Stimulated activated effector memory CD8-positive, alpha-beta T cell treated with anti-CD3 and anti-CD28 coated beads, Interleukin-12 subunit alpha, Interleukin-12 subunit beta, amount 100 ng/mL, for 72 hours (primary cell): ENCODE data around the gene KIF11.
"Not testable (repeated sequence)": the region's sequence is repeated elsewhere in the genome, so short reads cannot be mapped to it uniquely, and the experiment has no call there.

Experiments
- ATAC-seq: fragments of 150-1000 bp; cut with Tn5 transposase; 2 replicates; pipeline ENCODE4 v1.10.0; 2021
- DNase-seq, 2 donors: peaks; one replicate each; pipeline ENCODE4 v3.0.0; 2021 to 2022; ENCODE audit warnings: low spot score in 2 of 2
- H3K27ac Mint-ChIP-seq: one replicate; pipeline ENCODE4 v1.8.0; 2022; ENCODE audit warnings: mild to moderate bottlenecking, mixed read lengths
- H3K36me3 Mint-ChIP-seq: one replicate; pipeline ENCODE4 v1.8.0; 2022; ENCODE audit warnings: mild to moderate bottlenecking, mixed read lengths
- H3K4me1 Mint-ChIP-seq: one replicate; pipeline ENCODE4 v1.8.0; 2022; ENCODE audit warnings: mixed read lengths
- H3K4me3 Mint-ChIP-seq: one replicate; pipeline ENCODE4 v1.8.0; 2022; ENCODE audit warnings: mild to moderate bottlenecking, mixed read lengths
- H3K9me3 Mint-ChIP-seq: one replicate; pipeline ENCODE4 v1.8.0; 2022; ENCODE audit warnings: mixed read lengths

Gene KIF11

DNA sequence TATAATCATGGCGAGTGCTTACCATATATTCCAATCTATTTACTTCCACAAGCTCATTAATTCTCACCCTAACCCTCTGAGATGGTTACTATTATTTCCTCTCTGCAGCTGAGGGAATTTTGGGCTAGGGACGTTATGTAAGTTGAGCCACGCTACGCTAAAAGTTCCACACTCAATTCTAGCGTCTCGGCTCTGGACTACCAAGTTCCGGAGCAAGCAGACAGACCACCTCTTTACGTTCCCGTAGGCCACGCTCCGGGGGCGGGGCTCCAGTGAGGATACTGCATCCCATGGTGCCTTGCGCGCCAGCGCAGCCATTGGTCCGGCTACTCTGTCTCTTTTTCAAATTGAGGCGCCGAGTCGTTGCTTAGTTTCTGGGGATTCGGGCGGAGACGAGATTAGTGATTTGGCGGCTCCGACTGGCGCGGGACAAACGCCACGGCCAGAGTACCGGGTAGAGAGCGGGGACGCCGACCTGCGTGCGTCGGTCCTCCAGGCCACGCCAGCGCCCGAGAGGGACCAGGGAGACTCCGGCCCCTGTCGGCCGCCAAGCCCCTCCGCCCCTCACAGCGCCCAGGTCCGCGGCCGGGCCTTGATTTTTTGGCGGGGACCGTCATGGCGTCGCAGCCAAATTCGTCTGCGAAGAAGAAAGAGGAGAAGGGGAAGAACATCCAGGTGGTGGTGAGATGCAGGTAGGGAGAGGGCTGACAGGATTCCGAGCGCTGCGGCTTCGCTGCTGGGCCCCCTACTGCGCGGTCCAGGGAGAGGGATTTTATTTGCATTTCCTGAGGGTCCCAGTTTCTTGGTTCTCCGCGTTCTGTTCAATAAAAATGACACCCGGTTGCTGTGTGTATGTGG is at the start of gene KIF11:
TSS of gene KIF11 (plus strand) at position 370 of the 858 bp plus-strand sequence. CDS start at position 616, 246 bp downstream.
- Mint-ChIP-seq H3K9me3 (no peaks in the 10 kb centered on the region), H3K27ac (peak within 1 kb of the TSS; percentile 99), H3K4me3 (peak within 1 kb of the TSS; percentile 97), H3K4me1 (peaks cover 41% of the 10 kb centered on the region), H3K36me3 (peaks cover 34% of the 10 kb centered on the region)
- DNase-seq, result peak; percentile 94 to 98
- ATAC-seq, result peak; percentile 90

- Mint-ChIP-seq H3K36me3 (no peaks in the 10 kb centered on the region), H3K4me3 (no peak overlapping the region), H3K4me1 (peaks cover 23% of the 10 kb centered on the region), H3K27ac (peak overlapping the region; percentile 38), H3K9me3 (no peaks in the 10 kb centered on the region)
- peak; percentile 63 for ATAC-seq
- DNase-seq, result no peak
Measured at GRCh38 chr10:92544296-92544695, 48.6 kb upstream of the KIF11 start.

GRCh38 chr10:92545556-92545955 is 47.4 kb upstream of the KIF11 start:
- DNase-seq (no peak), ATAC-seq (no peak)
- Mint-ChIP-seq H3K9me3 (no peaks in the 10 kb centered on the region), H3K27ac (no peak overlapping the region), H3K36me3 (no peaks in the 10 kb centered on the region), H3K4me1 (peaks cover 23% of the 10 kb centered on the region), H3K4me3 (no peak overlapping the region)

- H3K4me1 Mint-ChIP-seq, result peaks cover 16% of the 10 kb centered on the region
- no peaks in the 10 kb centered on the region for H3K9me3 Mint-ChIP-seq
- H3K36me3 Mint-ChIP-seq, result peaks cover 4% of the 10 kb centered on the region
- DNase-seq (no peak), ATAC-seq (no peak)
- H3K27ac Mint-ChIP-seq, result no peak overlapping the region
- H3K4me3 Mint-ChIP-seq, result no peak overlapping the region
Measured at GRCh38 chr10:92547676-92548075, 45.3 kb upstream of the KIF11 start.

DNA sequence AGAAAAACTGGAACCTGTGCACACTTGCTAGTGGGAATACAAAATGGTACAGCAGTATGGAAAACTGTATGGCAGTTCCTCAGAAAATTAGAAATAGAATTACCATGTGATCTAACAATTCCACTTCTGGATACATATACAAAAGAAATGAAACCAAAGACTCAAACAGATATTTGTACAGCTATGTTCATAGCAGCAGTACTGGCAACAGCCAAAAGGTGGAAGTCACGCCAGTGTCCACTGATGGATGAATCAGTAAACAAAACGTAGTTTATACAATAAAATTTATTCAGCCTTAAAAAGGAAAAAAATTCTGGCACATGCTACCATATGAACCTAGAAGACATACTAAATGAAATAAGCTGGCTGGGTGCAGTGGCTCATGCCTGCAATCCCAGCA is 42.0 kb upstream of the KIF11 start:
- Mint-ChIP-seq H3K4me3 (no peak overlapping the region), H3K9me3 (peaks cover 8% of the 10 kb centered on the region), H3K36me3 (peaks cover 35% of the 10 kb centered on the region), H3K27ac (no peak overlapping the region), H3K4me1 (peaks cover 3% of the 10 kb centered on the region)
- ATAC-seq (no peak), DNase-seq (no peak)

- H3K4me1 Mint-ChIP-seq, result no peaks in the 10 kb centered on the region
- no peak for ATAC-seq
- peaks cover 48% of the 10 kb centered on the region for H3K36me3 Mint-ChIP-seq
- H3K4me3 Mint-ChIP-seq, result no peak overlapping the region
- peaks cover 8% of the 10 kb centered on the region for H3K9me3 Mint-ChIP-seq
- no peak overlapping the region for H3K27ac Mint-ChIP-seq
- DNase-seq, result no peak
Measured at GRCh38 chr10:92552310-92552709, 40.6 kb upstream of the KIF11 start.

GRCh38 chr10:92553959-92554358 is 39.0 kb upstream of the KIF11 start:
- H3K36me3 Mint-ChIP-seq, result peaks cover 65% of the 10 kb centered on the region
- ATAC-seq, result no peak
- no peak overlapping the region for H3K4me3 Mint-ChIP-seq
- H3K27ac Mint-ChIP-seq, result no peak overlapping the region
- no peaks in the 10 kb centered on the region for H3K4me1 Mint-ChIP-seq
- DNase-seq, result no peak
- peaks cover 8% of the 10 kb centered on the region for H3K9me3 Mint-ChIP-seq

DNA sequence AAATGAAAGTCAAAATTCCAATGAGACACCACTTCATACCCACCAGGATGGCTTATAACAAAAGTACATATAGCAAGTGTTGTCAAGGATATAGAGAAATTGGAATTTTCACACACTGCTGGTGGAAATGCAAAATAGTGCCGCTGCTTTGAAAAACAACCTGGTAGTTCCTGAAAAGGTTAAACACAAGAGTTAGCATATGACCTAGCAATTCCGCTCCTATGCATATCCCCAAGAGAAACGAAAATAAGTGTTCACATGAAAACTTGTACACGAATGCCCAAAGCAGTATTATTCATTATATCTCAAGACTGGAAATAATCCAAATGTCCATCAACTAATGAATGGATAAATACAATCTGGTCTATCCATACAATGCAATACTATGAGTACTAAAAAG is 33.9 kb upstream of the KIF11 start:
- no peak for DNase-seq
- peaks cover 2% of the 10 kb centered on the region for H3K9me3 Mint-ChIP-seq
- peaks cover 66% of the 10 kb centered on the region for H3K36me3 Mint-ChIP-seq
- no peak for ATAC-seq
- H3K4me1 Mint-ChIP-seq, result peaks cover 9% of the 10 kb centered on the region
- no peak overlapping the region for H3K27ac Mint-ChIP-seq
- no peak overlapping the region for H3K4me3 Mint-ChIP-seq

- DNase-seq (no peak), ATAC-seq (no peak)
- Mint-ChIP-seq H3K27ac (no peak overlapping the region), H3K36me3 (peaks cover 54% of the 10 kb centered on the region), H3K4me1 (peaks cover 14% of the 10 kb centered on the region), H3K4me3 (no peak overlapping the region), H3K9me3 (no peaks in the 10 kb centered on the region)
Measured at GRCh38 chr10:92562424-92562823, 30.5 kb upstream of the KIF11 start.

- Mint-ChIP-seq H3K4me3 (no peak overlapping the region), H3K9me3 (no peaks in the 10 kb centered on the region), H3K36me3 (peaks cover 27% of the 10 kb centered on the region), H3K27ac (no peak overlapping the region), H3K4me1 (peaks cover 36% of the 10 kb centered on the region)
- ATAC-seq (peak; percentile 91), DNase-seq (no peak)
Measured at GRCh38 chr10:92567952-92568600, 24.9 kb upstream of the KIF11 start.

- Mint-ChIP-seq H3K27ac (peak overlapping the region; percentile 55), H3K9me3 (no peaks in the 10 kb centered on the region), H3K4me1 (peaks cover 36% of the 10 kb centered on the region), H3K36me3 (peaks cover 21% of the 10 kb centered on the region), H3K4me3 (no peak overlapping the region)
- ATAC-seq (no peak), DNase-seq (no peak)
Measured at GRCh38 chr10:92569071-92569470, 23.9 kb upstream of the KIF11 start.

GRCh38 chr10:92569663-92570062 is 23.3 kb upstream of the KIF11 start:
- H3K4me3 Mint-ChIP-seq, ATAC-seq, DNase-seq, H3K27ac Mint-ChIP-seq, H3K9me3 Mint-ChIP-seq: not testable (repeated sequence)
- Mint-ChIP-seq H3K4me1 (peaks cover 40% of the 10 kb centered on the region), H3K36me3 (peaks cover 20% of the 10 kb centered on the region)

GRCh38 chr10:92571649-92572048 is 21.3 kb upstream of the KIF11 start:
- DNase-seq (no peak), ATAC-seq (no peak)
- Mint-ChIP-seq H3K4me3 (no peak overlapping the region), H3K4me1 (peaks cover 44% of the 10 kb centered on the region), H3K27ac (no peak overlapping the region), H3K36me3 (peaks cover 6% of the 10 kb centered on the region), H3K9me3 (no peaks in the 10 kb centered on the region)

- H3K27ac Mint-ChIP-seq, result peak overlapping the region; percentile 78
- ATAC-seq, result no peak
- peak overlapping the region; percentile 65 for H3K4me3 Mint-ChIP-seq
- DNase-seq, result no peak
- H3K9me3 Mint-ChIP-seq, result no peaks in the 10 kb centered on the region
- H3K4me1 Mint-ChIP-seq, result peaks cover 38% of the 10 kb centered on the region
- peaks cover 6% of the 10 kb centered on the region for H3K36me3 Mint-ChIP-seq
Measured at GRCh38 chr10:92572362-92573090, 20.4 kb upstream of the KIF11 start.

GRCh38 chr10:92573091-92573797 is 19.7 kb upstream of the KIF11 start:
- Mint-ChIP-seq H3K36me3 (peaks cover 6% of the 10 kb centered on the region), H3K4me3 (peak overlapping the region; percentile 65), H3K4me1 (peaks cover 31% of the 10 kb centered on the region), H3K9me3 (no peaks in the 10 kb centered on the region), H3K27ac (peak overlapping the region; percentile 78)
- peak; percentile 33 to 61 for DNase-seq
- peak; percentile 24 for ATAC-seq
